Myocyte (in vitro differentiated cells): ENCODE data around the gene LEMD1. TPM values are rescaled to one million over a fixed set of nuclear protein-coding genes. Genes with fewer than 3 reads are reported as not detected.
A peak's percentile ranks its signal among the peaks of the same experiment; 100 is the strongest.
"Not testable (repeated sequence)": the region's sequence is repeated elsewhere in the genome, so short reads cannot be mapped to it uniquely, and the experiment has no call there.

Experiments
- DNase-seq: peaks from one replicate; pipeline ENCODE4 v3.0.0-alpha.2; 2012; ENCODE audit warnings: low read depth
- total RNA-seq: library from RNA; depleted of rRNA; stranded (reverse); fragments of >200 nt; gene quantifications from 2 replicates; pipeline ENCODE4 v1.2.3, GENCODE V29; 2014

The LEMD1 gene
- total RNA-seq, 1 donor from 2014 or later: not detected

DNA sequence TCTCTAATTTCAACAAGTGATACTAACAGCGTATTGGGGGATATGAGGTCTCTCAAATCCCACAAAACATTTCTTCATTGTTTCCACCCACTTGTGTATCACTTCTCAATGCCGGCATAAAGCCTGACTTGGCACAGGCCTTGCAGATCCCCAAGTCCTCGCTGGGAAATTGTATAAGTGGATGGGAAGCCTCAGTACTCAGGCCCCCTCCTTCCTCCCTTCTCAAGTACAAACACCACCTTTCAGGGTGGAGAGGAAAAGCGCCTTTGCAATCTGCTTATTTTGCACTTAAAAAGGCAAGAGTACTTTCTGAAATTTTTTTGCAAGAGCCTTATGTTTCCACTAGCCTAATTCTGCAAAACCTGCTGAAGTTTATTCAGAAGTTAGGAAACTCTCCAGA is 39.3 kb downstream of the LEMD1 start:
- no peak for DNase-seq

DNA sequence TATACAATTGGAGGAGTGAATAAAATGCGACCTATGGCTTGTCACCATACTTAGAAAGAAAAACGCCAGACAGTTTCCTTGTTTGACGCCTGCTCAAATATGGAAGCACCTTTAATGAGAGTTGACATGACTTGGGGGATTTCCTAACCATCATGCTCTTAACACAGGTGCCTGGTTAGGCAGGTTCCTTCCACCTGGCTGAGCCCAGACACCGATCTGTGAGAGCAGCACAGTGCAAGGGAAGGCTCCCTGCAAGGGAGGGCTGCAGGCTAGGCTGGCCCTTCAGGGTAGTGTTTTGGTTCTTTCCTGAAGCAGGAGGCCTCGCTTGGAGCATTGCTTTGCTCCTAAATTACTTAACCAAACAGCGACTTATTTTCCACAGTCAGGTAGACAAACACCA is 40.6 kb downstream of the LEMD1 start:
- DNase-seq: no peak

DNA sequence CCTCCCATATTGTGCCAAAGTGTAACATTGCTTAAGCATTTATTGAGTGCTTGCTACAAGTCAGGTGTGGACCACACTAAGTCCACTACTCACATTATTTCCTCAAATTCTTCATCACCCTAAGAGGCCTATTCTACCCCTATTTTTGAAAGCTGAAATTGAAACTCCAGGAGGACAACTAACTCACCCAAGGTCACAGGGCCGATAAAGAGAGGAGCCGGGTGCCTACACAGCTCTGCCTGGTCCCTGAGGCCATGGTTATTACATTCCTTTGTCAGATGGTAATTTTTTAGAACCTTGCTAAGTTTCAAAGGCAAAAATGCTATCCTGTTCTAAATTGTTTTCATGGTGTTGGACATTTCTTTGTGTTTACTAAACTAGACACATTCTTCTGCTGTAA is 41.0 kb downstream of the LEMD1 start:
- DNase-seq: no peak

DNA sequence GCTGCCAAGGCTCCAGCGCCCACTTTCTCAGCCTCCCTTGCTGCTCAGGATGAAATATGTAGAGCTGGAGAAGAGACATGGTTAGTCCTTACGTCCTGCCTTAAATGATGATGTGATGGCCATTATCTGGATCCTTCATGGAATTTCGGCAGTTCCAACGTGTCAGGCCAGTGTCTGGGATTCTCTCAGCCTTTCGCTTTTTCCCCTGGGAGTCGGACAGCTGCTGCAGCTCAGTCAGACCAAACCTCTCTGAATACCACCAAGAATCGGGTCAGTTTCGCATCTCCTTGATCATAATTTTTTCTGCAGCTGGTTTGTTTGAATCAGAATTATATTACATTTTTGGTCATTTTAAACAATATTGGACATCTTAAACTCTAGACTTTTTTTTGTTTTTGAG is 42.8 kb downstream of the LEMD1 start:
- DNase-seq: peak; percentile 41

DNA sequence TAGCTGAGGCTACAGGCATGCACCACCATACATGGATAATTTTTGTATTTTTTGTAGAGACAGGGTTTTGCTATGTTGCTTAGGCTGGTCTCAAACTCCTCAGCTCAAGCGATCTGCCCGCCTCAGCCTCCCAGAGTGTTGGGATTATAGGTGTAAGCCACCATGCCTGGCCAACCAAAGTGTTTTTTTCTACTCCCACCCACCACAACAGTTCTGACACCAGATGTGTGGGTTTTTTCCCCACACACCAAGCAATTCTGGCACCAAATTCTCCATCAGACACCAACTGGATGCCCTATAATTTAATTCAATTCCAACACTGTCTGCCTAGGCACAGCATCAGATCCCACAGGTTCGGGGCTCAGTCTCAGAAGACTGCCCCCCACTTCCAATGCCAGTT is 44.5 kb downstream of the LEMD1 start:
- DNase-seq: no peak

DNA sequence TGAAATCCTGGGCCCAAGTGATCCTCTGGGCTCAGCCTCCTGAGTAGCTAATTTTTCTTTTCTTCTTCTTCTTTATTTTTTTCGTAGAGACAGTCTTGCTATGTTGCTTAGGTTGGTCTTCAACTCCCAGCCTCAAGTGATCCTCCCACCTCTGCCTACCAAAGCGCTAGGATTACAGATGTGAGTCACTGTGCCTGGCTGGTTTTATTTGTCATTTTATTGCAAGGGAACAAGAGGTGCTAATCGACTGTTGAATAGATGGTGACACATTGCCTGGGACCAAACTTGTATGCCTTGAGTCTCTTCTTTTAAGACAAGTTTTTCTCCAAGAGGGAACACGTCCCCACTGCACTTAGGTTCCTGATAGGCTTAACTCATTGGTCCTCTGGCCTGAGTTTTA is 45.1 kb downstream of the LEMD1 start:
- no peak for DNase-seq

DNA sequence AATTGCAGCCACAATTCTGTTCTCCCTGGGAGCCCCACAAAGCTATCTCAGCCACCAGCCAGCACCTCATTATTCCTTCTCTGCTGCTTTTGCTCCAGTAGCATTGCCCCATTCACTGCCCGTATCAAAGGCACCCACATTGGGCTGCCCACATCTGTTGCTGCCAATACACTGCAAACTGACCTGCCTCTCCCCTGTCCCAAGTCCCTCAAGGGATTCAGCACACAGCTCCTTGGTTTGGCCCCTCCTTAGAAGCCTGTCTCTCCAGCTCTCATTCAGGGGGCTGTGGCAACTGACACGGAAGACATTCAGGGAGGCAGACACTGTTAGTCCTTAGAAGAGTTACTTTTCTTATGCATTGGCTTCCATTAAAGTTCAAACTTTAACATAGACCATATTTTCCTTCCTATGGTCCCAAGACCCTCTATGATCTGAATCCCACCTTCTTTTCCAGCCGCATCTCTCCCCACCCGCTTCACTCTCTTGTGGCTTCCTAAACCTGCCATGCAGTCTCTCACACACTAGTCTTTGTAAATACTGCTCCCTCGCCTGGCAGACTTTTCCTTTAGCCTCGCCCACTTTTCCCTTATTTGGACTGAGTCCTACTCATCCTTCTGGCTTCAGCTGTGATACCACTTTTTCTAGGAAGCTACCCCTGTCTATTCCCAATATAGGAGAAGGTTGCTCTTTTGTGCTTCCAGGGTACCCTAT is 45.9 kb downstream of the LEMD1 start:
- peak; percentile 61 for DNase-seq

DNA sequence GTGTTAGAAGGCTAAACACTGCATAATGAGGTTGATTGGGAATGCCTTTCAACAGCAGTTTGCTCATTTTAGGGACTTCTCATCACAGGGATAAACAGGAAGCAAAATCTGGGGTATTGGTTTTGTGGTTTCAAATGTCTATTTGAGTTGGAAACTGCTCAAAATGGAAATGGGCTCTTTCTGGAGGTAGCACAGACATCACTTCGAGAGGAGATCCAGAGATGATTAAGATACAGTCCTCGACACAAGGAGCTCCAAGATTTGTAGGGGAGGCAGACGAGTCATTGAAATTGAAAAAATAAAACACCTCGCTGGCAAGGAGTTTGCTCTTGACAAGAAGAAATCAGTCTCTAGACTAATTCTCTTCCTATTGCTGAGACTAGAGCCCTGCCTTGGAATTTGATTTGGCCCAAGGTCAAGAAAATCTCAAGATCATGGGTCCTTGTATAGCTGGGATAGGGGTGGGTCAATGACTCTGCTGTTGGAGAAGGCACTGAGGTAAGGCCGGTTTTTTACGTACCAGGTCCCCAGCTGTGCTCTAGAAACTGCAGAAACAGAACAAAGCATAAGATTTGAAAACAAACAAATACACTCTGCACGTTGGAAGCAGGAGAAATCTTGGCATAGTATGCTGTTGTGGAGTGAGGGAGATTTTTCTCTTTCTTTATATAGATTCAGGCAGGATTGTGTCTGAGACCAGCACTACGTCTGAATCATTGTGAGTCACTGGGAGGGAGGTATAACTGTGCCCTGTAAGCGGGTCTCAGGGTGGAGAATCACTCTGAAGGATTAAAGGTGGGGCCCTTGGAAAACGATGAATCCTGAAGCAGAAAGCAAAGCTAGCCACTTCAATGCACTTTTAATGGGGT is 47.4 kb downstream of the LEMD1 start:
- peak; percentile 22 for DNase-seq

DNA sequence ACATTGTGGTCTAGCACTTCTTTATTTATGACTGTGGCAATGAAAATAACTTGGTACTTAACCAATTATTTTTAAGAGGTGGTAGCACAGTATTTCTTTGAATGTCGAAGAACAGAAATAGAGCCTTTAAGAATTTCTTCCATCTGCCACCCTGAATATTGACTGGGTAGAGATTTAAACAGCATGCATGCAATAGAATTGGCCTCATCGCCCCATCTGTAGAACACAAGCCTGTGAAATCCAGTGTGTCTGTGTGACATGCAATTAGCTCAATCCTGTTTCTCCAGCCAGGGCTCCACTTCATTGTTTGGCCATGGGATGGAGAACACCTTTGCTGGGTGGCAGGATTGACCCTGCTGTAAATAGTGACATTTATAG is 48.1 kb downstream of the LEMD1 start:
- DNase-seq: no peak

DNA sequence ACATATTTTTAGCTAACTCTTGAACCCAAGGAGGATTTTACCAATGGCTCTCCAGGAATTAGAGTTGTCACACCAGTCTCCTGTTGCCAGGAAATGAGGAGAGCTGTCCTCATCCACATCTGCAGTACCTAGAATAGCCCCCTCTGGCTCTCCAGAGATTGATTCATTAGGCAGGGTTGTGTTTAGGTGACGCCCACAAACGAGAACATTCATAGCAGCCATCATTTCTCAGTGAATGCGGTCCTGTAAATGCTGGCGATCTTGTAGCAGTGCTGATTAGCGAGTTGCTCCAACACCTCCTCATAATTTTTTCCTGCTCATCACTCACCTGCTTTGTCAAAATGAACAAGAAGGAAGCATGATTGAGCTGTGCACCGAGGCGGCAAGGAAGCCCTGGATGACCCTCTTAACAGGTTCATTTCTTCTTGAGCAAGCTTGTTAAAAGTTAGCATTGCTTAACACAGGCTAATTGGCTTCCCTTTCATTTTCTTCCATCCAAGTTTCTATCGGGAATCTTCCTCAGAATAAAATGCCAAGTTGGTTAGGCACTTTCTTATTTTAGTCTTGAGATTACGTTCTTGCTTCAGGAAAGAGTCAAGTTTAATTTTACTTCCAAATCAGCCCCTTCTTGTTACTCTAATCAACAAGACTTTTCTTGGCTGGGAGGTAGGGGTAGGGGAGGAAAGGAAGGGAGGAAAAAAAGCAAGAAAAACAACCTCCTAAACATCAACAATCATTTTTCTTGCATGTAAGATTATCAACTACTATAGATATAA is 48.6 kb downstream of the LEMD1 start:
- DNase-seq: no peak

DNA sequence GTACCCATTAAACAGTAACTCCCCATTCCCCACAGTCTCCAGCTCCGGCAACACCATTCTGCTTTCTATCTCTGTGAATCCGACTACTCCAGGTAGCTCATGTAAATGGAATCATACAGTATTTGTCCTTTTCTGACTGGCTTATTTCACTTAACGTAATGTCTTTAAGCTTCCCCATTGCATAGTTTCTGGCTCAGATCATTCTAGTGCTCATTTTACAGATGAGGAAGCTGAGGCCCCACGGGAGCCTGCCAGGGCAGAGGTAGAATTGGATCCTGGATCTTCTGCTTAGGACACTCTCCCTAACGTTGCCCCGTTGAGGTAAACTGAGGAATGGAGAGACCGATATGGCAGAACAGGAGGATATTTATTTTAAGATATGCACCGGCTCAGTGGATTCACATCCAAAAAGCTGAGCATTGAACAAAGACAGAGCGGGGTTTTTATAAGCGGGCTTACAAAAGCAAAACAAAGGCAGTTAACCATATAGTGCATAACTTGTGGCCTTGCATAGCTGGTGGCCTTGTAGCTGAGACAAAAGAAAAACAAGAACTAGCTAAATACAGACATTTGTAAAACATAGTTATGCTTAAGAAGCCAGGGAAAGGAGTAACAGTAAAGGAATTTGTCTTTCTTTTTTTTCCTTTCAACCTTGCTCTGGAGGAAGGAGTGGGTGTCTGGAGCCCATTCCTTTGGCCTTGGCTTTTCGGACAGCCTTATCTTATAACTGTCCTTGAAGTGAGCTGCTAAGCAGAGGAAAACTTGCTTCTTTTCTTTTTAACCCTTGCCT is 49.8 kb downstream of the LEMD1 start:
- DNase-seq: no peak

DNA sequence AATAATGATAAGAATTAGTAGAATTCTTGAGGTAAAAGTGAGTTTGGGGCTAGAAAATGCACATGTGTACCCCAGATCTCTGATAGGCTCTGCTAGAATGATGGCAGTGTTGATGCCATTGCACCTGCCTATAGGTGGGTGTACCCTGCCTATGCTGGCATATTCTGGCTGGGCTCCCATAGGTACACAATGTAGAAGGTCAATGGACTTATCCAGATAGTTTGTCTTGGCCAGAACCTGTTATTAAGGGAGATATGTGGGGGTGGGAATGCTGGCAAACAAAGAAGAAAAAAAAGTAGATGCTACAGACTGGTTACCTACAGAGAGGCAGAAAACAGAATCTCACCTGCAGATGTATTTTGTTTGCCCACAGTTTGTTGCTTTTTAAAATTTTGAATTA is 51.1 kb downstream of the LEMD1 start:
- no peak for DNase-seq

DNA sequence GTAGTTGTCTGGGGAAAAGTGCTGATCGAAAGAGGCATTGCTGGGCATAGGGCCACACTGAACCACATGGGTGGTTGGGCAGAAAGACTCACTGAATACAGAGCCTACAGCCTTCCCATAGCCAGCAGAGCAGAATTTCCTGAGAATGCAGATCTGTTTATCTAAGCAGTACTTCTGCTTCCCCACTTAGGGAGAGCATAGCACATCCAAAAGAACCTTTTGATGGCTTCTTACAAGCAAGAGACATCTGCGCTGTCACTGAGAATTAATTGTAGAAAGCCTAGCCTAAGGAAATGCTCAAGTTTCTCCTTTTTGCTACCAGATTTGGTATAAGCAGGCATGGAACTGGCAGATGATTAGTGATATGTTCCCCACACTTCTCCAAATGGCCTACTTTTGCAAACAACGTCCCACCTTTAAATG is 52.1 kb downstream of the LEMD1 start:
- DNase-seq: no peak

DNA sequence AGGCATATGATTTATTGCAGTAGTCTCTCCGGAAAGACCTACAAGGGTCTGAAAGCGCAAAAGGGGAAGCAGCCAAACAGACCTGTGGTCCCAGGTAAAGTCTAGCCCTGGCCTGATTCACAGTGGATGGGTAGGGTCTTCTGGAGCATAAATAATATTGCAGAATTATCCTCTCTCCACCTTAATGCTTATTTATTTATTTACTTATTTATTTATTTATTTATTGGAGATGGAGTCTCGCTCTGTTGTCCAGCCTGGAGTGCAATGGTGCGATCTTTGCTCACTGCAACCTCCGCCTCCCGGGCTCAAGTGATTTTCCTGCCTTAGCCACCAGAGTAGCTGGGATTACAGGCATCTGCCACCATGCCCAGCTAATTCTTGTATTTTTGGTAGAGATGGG is 53.4 kb downstream of the LEMD1 start:
- DNase-seq: no peak

DNA sequence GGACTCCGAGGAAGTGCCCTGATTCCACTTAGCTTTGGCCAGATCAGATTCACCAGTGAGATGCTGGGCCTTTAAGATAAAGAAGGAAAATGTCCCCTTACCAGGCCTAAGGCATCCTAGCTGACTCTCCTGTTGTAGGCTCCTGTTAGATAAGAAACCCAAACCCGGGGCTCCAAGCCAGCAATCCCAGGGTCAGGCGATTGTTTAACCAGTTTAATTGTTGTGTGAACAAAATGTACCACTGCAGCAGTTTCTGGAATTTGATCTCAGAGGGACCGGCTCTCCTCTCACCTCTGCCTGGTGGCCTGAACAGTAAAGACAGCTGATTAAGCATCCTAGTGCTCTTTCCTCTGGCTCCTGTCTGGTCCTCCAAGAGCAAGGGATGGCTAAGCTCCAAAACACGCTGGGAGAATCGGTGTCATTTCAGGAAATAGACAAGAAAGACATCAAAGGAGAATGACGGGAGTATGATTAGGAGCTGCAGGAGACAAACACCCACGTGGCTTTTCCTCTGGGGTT is 55.9 kb downstream of the LEMD1 start:
- no peak for DNase-seq

DNA sequence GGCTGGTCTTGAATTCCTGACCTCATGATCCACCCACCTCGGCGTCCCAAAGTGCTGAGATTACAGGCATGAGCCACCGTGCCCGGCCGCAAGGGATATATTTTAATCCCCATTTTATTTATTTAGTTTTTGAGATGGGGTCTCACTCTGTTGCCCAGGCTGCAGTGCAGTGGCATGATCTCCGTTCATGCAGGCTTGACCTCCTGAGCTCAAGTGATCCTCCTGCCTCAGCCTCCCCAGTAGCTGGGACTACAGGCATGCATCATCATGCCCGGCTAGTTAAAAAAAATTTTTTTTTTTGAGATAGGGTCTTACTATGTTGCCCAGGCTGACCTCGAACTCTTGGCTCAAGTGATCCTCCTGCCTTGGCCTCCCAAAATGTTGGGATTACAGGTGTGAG is 56.8 kb downstream of the LEMD1 start:
- not testable (repeated sequence) for DNase-seq

DNA sequence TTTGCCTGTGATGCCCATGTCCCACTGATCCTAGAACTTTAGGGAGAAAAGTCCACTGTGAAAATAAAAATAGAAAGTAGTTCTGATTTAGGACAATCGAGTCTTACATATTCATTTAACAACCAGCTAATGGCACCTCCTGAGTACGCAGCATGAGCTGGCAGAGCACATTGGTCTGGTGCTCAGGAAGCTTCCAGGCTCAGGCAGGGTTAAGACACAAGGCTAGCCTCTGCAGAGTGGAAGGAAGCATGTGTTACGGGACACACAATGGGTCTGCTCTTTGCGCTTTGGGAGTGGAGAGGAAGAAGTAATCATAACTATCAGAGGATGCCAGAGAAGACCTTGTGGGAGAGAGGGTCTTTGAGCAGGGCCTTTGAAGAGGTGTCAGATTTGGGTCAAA is 61.0 kb downstream of the LEMD1 start:
- no peak for DNase-seq

DNA sequence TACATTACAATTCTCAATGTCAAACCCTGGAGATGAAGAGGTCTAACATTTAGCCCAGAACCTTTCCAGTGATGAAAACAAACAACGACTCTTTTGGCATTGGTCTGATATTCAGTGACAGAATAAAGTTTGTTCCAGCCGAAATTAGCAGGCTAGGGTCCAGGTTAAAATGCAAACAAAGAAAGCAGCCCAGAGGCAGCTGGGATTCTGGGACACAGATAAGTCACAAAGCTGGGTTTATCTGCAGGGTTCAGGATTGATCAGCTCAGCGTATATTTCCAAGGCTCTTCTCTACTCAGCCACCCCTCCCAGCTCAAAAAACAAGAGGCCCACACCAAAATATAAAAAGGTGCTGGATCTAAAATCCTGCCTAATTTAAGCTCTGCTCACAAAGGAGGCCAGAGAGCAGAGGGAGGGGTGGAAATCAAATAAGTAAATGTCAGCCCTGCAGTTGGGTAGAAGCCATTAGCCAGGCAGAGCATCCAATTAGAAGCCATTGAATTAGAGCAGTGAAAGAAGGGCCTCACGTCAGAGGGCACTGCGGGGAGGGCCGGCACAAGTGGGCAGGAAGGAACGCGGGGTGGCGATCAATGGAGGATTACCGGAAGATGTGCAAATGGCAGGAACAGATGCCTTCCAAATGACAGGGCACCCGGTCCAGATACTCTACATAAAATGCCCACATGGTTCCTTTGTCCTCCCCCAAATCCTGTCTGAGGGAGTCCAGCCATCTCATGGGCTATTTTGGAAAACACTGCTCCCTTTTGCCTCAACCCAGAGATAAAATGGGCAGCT is 61.9 kb downstream of the LEMD1 start:
- DNase-seq: no peak

DNA sequence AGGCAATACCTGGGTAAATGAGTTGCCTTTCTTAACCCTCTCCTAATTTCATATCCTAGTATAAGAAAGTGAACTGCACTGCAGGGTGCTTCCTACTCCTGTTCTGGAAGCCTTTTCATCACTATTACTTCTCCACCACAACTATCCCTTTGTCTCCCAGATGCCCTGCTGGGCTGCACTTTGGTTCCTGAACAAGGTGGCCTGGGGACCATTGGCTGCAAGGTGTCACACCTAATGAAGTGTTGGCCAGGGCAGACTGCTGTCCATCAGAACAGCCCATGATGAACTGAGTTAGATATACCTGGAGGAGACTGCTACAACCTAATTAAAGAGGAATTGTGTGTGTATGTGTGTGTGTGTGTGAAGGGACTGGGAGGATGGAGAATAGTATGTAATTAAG is 63.3 kb downstream of the LEMD1 start:
- DNase-seq: no peak

DNA sequence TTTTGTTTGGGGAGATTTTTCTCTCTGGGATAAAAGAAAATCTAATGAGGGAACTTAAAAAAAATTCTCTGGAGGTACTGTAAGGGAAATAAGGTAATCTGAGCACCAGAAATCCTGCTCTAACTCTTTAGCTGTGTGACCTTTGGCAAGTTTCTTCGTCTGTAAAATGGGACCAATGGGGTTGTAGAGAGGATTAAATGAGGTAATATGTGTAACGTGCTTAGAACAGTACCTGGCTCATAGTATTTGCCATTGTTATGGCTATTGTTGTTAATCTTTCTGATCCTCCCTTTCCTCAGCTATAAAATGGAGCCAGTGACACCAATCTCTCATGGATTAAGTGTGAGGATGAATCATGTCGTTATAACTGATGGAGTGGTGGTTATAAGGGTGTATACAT is 64.3 kb downstream of the LEMD1 start:
- no peak for DNase-seq
